SK-N-SH (cell line): ENCODE measurements around the gene KLK12. TPM values are rescaled to one million over a fixed set of nuclear protein-coding genes. Genes with fewer than 3 reads are reported as not detected.

Experiments used
- CTCF ChIA-PET: fragments of 300-600, 350-600 bp; formaldehyde crosslinking; extraction: SDS; loops from one replicate; lab custom pipeline; 2021; lab: Yijun Ruan, JAX
- POLR2A ChIA-PET: fragments of 350-600 bp; sonication (Branson Sonifier 250); formaldehyde crosslinking; extraction: SDS; loops from one replicate; lab custom pipeline; 2020; ENCODE audit warnings: antibody characterized with exemption, inconsistent platforms; lab: Yijun Ruan, JAX
- DNase-seq: peaks from one replicate; pipeline ENCODE4 v3.0.0; 2012
- H2AFZ ChIP-seq: fragments of 200-600 bp; sonication (generic); 2 replicates; pipeline ENCODE4 v1.8.1; 2016; ENCODE audit warnings: antibody characterized with exemption, mild to moderate bottlenecking, low read depth
- H3F3A ChIP-seq: fragments of 200-600 bp; sonication (generic); replicated peaks from 2 replicates; pipeline ENCODE3; 2016; ENCODE audit warnings: antibody characterized with exemption, mild to moderate bottlenecking; ENCODE audit not compliant: insufficient read depth
- H3K27ac ChIP-seq, 2 experiments: fragments of 200-500 bp in 1 of 2; fragments of 200-600 bp in 1 of 2; sonication (Bioruptor generic) in 1 of 2; sonication (generic), shearing (Covaris generic) in 1 of 2; 2 replicates each; pipeline versions ENCODE4 v1.5.1 to v1.6.1; 2014 to 2016; ENCODE audit warnings: low read depth in 2 of 2, inconsistent platforms in 1 of 2, low read length in 1 of 2, mild to moderate bottlenecking in 1 of 2, mixed read lengths in 1 of 2
- H3K27me3 ChIP-seq: fragments of 200-600 bp; sonication (generic), shearing (Covaris generic); 2 replicates; pipeline ENCODE4 v1.6.1; 2016; ENCODE audit warnings: mixed run types; ENCODE audit not compliant: insufficient read depth
- H3K36me3 ChIP-seq, 2 experiments: fragments of 200-500 bp in 1 of 2; fragments of 200-600 bp in 1 of 2; sonication (Bioruptor generic) in 1 of 2; sonication (generic) in 1 of 2; replicated peaks in 1 of 2; 2 replicates each; pipeline versions ENCODE3 to v1.5.1; 2014 to 2016; ENCODE audit warnings: low read length in 1 of 2, mild to moderate bottlenecking in 1 of 2; ENCODE audit not compliant: insufficient read depth in 2 of 2, control insufficient read depth in 1 of 2
- H3K4me1 ChIP-seq, 2 experiments: fragments of 200-500 bp in 1 of 2; fragments of 200-600 bp in 1 of 2; sonication (Bioruptor generic) in 1 of 2; sonication (generic), shearing (Covaris generic) in 1 of 2; 2 replicates each; pipeline versions ENCODE4 v1.5.1 to v1.6.1; 2014 to 2016; ENCODE audit warnings: low read depth in 1 of 2, low read length in 1 of 2, mixed run types in 1 of 2; ENCODE audit not compliant: insufficient read depth in 2 of 2, control insufficient read depth in 1 of 2
- H3K4me2 ChIP-seq: fragments of 200-600 bp; sonication (generic), shearing (Covaris generic); 2 replicates; pipeline ENCODE4 v1.6.1; 2017; ENCODE audit warnings: mixed run types
- H3K4me3 ChIP-seq, 2 experiments: fragments of 200-500 bp in 1 of 2; fragments of 200-600 bp in 1 of 2; sonication (Bioruptor generic) in 1 of 2; sonication (generic), shearing (Covaris generic) in 1 of 2; 2 replicates each; pipeline versions ENCODE4 v1.5.1 to v1.8.1; 2014 to 2016; ENCODE audit warnings: low read depth in 2 of 2, inconsistent platforms in 1 of 2, low read length in 1 of 2, mild to moderate bottlenecking in 1 of 2, mixed read lengths in 1 of 2, moderate library complexity in 1 of 2
- H3K79me2 ChIP-seq: fragments of 200-600 bp; sonication (generic); 2 replicates; pipeline ENCODE4 v1.8.1; 2017; ENCODE audit warnings: mild to moderate bottlenecking; ENCODE audit not compliant: insufficient read depth
- H3K9ac ChIP-seq: fragments of 200-600 bp; sonication (generic); 2 replicates; pipeline ENCODE4 v1.6.1; 2017; ENCODE audit warnings: mixed run types
- H3K9me2 ChIP-seq: fragments of 200-600 bp; sonication (generic); 2 replicates; pipeline ENCODE4 v1.6.1; 2017; ENCODE audit warnings: mixed run types
- H3K9me3 ChIP-seq: fragments of 200-600 bp; sonication (generic); 2 replicates; pipeline ENCODE4 v1.6.1; 2017; ENCODE audit warnings: mixed run types, mild to moderate bottlenecking, moderate library complexity
- H4K20me1 ChIP-seq: fragments of 200-600 bp; sonication (generic); 2 replicates; pipeline ENCODE4 v1.6.1; 2017; ENCODE audit warnings: mild to moderate bottlenecking, mixed run types; ENCODE audit not compliant: insufficient read depth
- ELF1 ChIP-seq: IDR thresholded peaks from 2 replicates; pipeline ENCODE4 v1.4.0; 2012
- FOSL2 ChIP-seq: IDR thresholded peaks from 2 replicates; pipeline ENCODE4 v1.4.0; 2012; ENCODE audit warnings: low read depth, mild to moderate bottlenecking, moderate library complexity, borderline replicate concordance
- GATA2 ChIP-seq: sonication (generic); formaldehyde crosslinking; IDR thresholded peaks from 2 replicates; pipeline ENCODE4 v1.5.0; 2020; ENCODE audit warnings: mild to moderate bottlenecking, missing genetic modification reagents
- IRF3 ChIP-seq: fragments of 150-350 bp; IDR thresholded peaks from 2 replicates; pipeline ENCODE4 v1.6.1; 2016; ENCODE audit warnings: mild to moderate bottlenecking, low read depth, low read length
- JUND ChIP-seq: IDR thresholded peaks from 2 replicates; pipeline ENCODE4 v1.4.0; 2012
- MAX ChIP-seq: IDR thresholded peaks from 2 replicates; pipeline ENCODE4 v1.4.0; 2012; ENCODE audit warnings: low read depth
- MEF2A ChIP-seq: IDR thresholded peaks from 2 replicates; pipeline ENCODE4 v1.4.0; 2012; ENCODE audit warnings: low read depth, borderline replicate concordance
- MXI1 ChIP-seq: IDR thresholded peaks from 2 replicates; pipeline ENCODE4 v1.6.1; 2012; ENCODE audit warnings: mild to moderate bottlenecking, low read depth, low read length, improper control_type of control experiment
- NFIC ChIP-seq: IDR thresholded peaks from 2 replicates; pipeline ENCODE4 v1.4.0; 2012; ENCODE audit warnings: borderline replicate concordance
- RCOR1 ChIP-seq: fragments of 150-350 bp; IDR thresholded peaks from 2 replicates; pipeline ENCODE4 v1.6.1; 2017; ENCODE audit warnings: antibody characterized with exemption, low read length
- REST ChIP-seq: IDR thresholded peaks from 2 replicates; pipeline ENCODE4 v1.6.1; 2012; ENCODE audit warnings: mild to moderate bottlenecking, low read depth, low read length, moderate library complexity
- RXRA ChIP-seq: IDR thresholded peaks from 2 replicates; pipeline ENCODE4 v1.4.0; 2012; ENCODE audit warnings: low read depth, mild to moderate bottlenecking, borderline replicate concordance
- SIN3A ChIP-seq: IDR thresholded peaks from 2 replicates; pipeline ENCODE4 v1.6.1; 2012; ENCODE audit warnings: low read depth, mild to moderate bottlenecking, low read length, moderate library complexity, borderline replicate concordance
- SMC3 ChIP-seq: IDR thresholded peaks from 2 replicates; pipeline ENCODE4 v1.6.1; 2012; ENCODE audit warnings: low read depth, low read length, improper control_type of control experiment
- TAF1 ChIP-seq: IDR thresholded peaks from 2 replicates; pipeline ENCODE4 v1.6.1; 2012; ENCODE audit warnings: low read depth, mild to moderate bottlenecking, low read length, moderate library complexity, borderline replicate concordance
- TCF12 ChIP-seq: IDR thresholded peaks from 2 replicates; pipeline ENCODE4 v1.4.0; 2012
- USF1 ChIP-seq: IDR thresholded peaks from 2 replicates; pipeline ENCODE4 v1.4.0; 2012; ENCODE audit warnings: low read depth, borderline replicate concordance
- YY1 ChIP-seq: IDR thresholded peaks from 2 replicates; pipeline ENCODE4 v1.4.0; 2012; ENCODE audit warnings: low read depth, mild to moderate bottlenecking
- WGBS: methylation state at CpG from one replicate; pipeline ENCODE4 v1.1.6; 2017; ENCODE audit warnings: low lambda C conversion rate; 5-methylcytosine and 5-hydroxymethylcytosine counted together
- polyA plus RNA-seq, 3 experiments: library from polyadenylated mRNA; depleted of rRNA; stranded (reverse); fragments of >200 nt; gene quantifications; 2 replicates each; pipeline ENCODE4 v1.2.3, GENCODE V29; 2012

Gene KLK12
- polyA plus RNA-seq, 1 of the 3 experiments (the other 2 are of a cell fraction) = not detected

- Histone ChIP-seq H3K4me3 (no peak overlapping the region), H3K9me3 (no peaks in the 10 kb centered on the region), H3K9me2 (no peaks in the 10 kb centered on the region), H3K4me1 (no peaks in the 10 kb centered on the region), H3F3A (no peaks in the 10 kb centered on the region), H3K79me2 (no peaks in the 10 kb centered on the region), H3K4me2 (no peak overlapping the region), H2AFZ (no peak overlapping the region), H3K27me3 (peaks cover 84% of the 10 kb centered on the region), H3K27ac (no peak overlapping the region), H3K36me3 (no peaks in the 10 kb centered on the region), H4K20me1 (no peaks in the 10 kb centered on the region), H3K9ac (no peak overlapping the region)
- TF ChIP-seq REST (no peak), ELF1 (no peak), YY1 (no peak), SMC3 (no peak), GATA2 (CRISPR knock-in tag) (no peak), MEF2A (no peak), SIN3A (no peak), MAX (no peak), JUND (no peak), FOSL2 (no peak), RCOR1 (no peak)
- WGBS = 2% methylated on average over 5 of the region's 5 CpGs
- ChIA-PET CTCF (no interaction called here), POLR2A (no interaction called here)
- no peak for DNase-seq
Measured at GRCh38 chr19:51024924-51025323, 9.9 kb downstream of the KLK12 start.

GRCh38 chr19:51023946-51024345 lies 10.9 kb downstream of the KLK12 start:
- Histone ChIP-seq H4K20me1 (no peaks in the 10 kb centered on the region), H3K79me2 (no peaks in the 10 kb centered on the region), H3K9ac (no peak overlapping the region), H3K36me3 (no peaks in the 10 kb centered on the region), H3K27me3 (peaks cover 93% of the 10 kb centered on the region), H3K4me1 (no peaks in the 10 kb centered on the region), H3K4me2 (no peak overlapping the region), H3K9me3 (no peaks in the 10 kb centered on the region), H3K9me2 (no peaks in the 10 kb centered on the region), H3F3A (no peaks in the 10 kb centered on the region), H3K27ac (no peak overlapping the region), H3K4me3 (no peak overlapping the region), H2AFZ (no peak overlapping the region)
- DNase-seq = no peak
- TF ChIP-seq YY1 (no peak), MXI1 (no peak), RXRA (no peak), JUND (no peak), USF1 (no peak), IRF3 (no peak), TAF1 (no peak), SIN3A (no peak), FOSL2 (no peak), MEF2A (no peak), NFIC (no peak), SMC3 (no peak), REST (no peak), TCF12 (no peak), RCOR1 (no peak), ELF1 (no peak)
- ChIA-PET POLR2A (no interaction called here), CTCF (no interaction called here)
- 14% methylated on average over 10 of the region's 11 CpGs for WGBS
